Right atrium auricular region (tissue), 2 donors: ENCODE results near the gene HRC. TPM values are rescaled to one million over a fixed set of nuclear protein-coding genes. Genes with fewer than 3 reads are reported as not detected.

Experiments used
- DNase-seq: peaks from one replicate; pipeline ENCODE4 v3.0.0-alpha.2; 2019; ENCODE audit warnings: low spot score
- H3K27ac ChIP-seq, 2 donors: fragments of 200-600 bp; sonication (generic); 1 replicate in 1 of 2; 2 replicates in 1 of 2; pipeline ENCODE4 v1.5.1; 2016 to 2019
- H3K27me3 ChIP-seq, 2 donors: fragments of 200-600 bp; sonication (generic); one replicate each; pipeline versions ENCODE4 v1.5.1 to v1.6.0; 2017 to 2019
- H3K36me3 ChIP-seq: fragments of 200-600 bp; sonication (generic); one replicate; pipeline ENCODE4 v1.5.1; 2016
- H3K4me1 ChIP-seq, 2 donors: fragments of 200-600 bp; sonication (generic); one replicate each; pipeline versions ENCODE4 v1.5.1 to v1.6.0; 2017 to 2019
- H3K4me3 ChIP-seq, 2 donors: fragments of 200-600 bp; sonication (generic); 1 replicate in 1 of 2; 2 replicates in 1 of 2; pipeline ENCODE4 v1.5.1; 2017 to 2019; ENCODE audit warnings: mild to moderate bottlenecking in 1 of 2, moderate library complexity in 1 of 2
- H3K9me3 ChIP-seq, 2 donors: fragments of 200-600 bp; sonication (generic); one replicate each; pipeline ENCODE4 v1.5.1; 2019
- total RNA-seq, 2 donors: library from RNA; depleted of rRNA; stranded (reverse); fragments of >200 nt; gene quantifications; one replicate each; pipeline ENCODE4 v1.1.0, GENCODE V29; 2016
- TF ChIP-seq, protein P1 (sequence below), 2 donors: fragments of 200-600 bp; sonication (generic); IDR thresholded peaks; one replicate each; pipeline ENCODE4 v1.5.1; 2019; ENCODE audit warnings: antibody characterized with exemption in 2 of 2

Gene HRC
- total RNA-seq, 2 donors from 2014 or later = 558 to 1,164 TPM

DNA sequence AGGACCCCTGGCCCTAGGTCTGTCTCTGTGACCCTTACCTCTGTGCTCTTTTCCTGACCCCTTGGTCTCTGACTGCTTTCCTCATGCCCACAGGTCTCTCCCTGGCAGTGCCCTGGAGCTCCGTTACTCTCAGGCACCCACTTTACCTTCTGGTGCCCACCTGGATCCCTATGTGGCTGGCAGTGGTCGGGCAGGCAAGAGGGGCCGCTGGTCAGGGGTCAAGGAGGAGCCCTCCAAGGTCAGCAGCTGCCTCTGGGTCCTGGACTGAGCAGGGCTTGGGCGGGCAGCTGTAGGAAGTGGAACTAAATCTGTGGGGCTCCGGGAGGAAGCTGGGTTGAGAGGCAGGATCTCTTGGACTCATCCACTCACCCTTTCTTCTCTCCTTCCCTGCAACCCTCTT, 19.5 kb downstream of the HRC start:
- H3K4me3 ChIP-seq = no peak overlapping the region
- peak overlapping the region; percentile 38 to 47 for H3K27ac ChIP-seq
- DNase-seq = no peak
- no peaks in the 10 kb centered on the region for H3K36me3 ChIP-seq
- TF ChIP-seq, protein P1, sequence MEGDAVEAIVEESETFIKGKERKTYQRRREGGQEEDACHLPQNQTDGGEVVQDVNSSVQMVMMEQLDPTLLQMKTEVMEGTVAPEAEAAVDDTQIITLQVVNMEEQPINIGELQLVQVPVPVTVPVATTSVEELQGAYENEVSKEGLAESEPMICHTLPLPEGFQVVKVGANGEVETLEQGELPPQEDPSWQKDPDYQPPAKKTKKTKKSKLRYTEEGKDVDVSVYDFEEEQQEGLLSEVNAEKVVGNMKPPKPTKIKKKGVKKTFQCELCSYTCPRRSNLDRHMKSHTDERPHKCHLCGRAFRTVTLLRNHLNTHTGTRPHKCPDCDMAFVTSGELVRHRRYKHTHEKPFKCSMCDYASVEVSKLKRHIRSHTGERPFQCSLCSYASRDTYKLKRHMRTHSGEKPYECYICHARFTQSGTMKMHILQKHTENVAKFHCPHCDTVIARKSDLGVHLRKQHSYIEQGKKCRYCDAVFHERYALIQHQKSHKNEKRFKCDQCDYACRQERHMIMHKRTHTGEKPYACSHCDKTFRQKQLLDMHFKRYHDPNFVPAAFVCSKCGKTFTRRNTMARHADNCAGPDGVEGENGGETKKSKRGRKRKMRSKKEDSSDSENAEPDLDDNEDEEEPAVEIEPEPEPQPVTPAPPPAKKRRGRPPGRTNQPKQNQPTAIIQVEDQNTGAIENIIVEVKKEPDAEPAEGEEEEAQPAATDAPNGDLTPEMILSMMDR (IDR thresholded peaks at IDR 0.05) = no peak
- H3K27me3 ChIP-seq = no peaks in the 10 kb centered on the region
- peaks cover 0 to 19% of the 10 kb centered on the region in 2 donors for H3K4me1 ChIP-seq
- no peaks in the 10 kb centered on the region for H3K9me3 ChIP-seq

DNA sequence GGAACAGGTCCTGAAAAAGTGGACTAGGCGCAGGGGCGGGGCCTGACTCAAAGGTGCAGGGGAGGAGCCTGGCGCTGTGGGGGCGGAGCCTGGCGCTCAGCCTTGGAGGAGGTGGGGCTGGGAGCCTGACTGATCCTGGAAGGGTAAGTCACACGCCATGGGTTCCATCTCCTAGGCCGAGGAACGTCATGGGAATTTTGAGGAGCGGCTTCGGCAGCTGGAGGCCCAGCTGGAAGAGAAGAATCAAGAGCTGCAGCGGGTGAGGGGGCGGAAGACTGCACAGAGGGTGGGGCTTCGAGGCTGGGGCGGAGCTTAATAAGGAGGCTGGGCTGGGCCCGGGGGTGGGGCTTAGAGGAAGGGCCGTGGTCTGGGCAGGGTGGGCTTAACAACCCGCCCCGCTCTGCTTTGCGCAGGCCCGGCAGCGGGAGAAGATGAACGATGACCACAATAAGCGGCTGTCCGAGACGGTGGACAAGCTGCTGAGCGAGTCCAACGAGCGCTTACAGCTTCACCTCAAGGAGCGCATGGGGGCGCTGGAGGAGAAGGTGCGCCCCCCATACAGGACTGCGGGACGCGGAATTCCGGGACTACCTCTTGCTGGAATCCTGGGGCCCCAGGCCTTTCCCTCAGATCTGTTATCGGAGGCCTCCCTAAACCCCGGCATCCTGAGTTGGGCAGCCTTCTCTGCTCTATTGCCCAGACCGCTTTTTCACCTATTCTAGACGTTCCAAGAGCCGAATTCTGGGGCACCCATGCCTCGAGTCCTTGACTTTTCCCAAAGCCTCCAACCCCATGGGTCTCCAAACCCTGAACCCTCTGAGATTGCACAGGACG, 21.4 kb downstream of the HRC start:
- no peaks in the 10 kb centered on the region for H3K9me3 ChIP-seq
- H3K27me3 ChIP-seq = no peaks in the 10 kb centered on the region
- TF ChIP-seq, protein P1 (IDR thresholded peaks at IDR 0.05) = no peak
- H3K27ac ChIP-seq = peak overlapping the region; percentile 31 to 52
- H3K36me3 ChIP-seq = no peaks in the 10 kb centered on the region
- peak overlapping the region; percentile 29 to 44 for H3K4me3 ChIP-seq
- no peak for DNase-seq
- peaks cover 0 to 19% of the 10 kb centered on the region in 2 donors for H3K4me1 ChIP-seq

DNA sequence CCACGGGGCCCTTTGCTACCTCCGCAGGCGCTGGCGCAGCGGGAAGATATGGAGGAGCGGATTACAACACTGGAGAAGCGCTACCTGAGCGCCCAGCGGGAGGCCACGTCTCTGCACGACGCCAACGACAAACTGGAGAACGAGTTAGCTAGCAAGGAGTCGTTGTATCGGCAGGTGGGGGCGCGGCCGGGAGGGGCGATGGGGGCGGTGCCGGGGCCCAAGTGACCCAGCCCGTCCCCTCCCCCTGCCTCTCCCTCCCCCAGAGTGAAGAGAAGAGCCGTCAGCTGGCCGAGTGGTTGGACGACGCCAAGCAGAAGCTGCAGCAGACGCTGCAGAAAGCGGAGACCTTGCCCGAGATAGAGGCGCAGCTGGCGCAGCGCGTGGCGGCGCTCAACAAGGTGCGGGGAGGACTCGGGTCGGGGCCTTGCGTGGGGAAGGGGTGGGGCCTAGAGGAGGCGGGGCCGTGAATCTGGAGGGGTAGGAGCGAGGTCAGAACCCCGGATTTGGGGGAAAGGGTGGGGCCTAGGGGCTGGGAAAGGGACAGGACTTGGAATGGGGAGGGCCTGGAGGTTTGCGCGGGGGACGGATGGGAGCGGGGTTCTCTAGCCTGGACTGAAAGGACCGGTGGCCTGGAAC, 22.1 kb downstream of the HRC start:
- H3K27me3 ChIP-seq = no peaks in the 10 kb centered on the region
- H3K9me3 ChIP-seq = no peaks in the 10 kb centered on the region
- peak overlapping the region; percentile 29 to 44 for H3K4me3 ChIP-seq
- no peaks in the 10 kb centered on the region for H3K36me3 ChIP-seq
- DNase-seq = no peak
- H3K27ac ChIP-seq = peak overlapping the region; percentile 31 to 52
- peaks cover 0 to 25% of the 10 kb centered on the region in 2 donors for H3K4me1 ChIP-seq
- TF ChIP-seq, protein P1 (IDR thresholded peaks at IDR 0.05) = no peak

DNA sequence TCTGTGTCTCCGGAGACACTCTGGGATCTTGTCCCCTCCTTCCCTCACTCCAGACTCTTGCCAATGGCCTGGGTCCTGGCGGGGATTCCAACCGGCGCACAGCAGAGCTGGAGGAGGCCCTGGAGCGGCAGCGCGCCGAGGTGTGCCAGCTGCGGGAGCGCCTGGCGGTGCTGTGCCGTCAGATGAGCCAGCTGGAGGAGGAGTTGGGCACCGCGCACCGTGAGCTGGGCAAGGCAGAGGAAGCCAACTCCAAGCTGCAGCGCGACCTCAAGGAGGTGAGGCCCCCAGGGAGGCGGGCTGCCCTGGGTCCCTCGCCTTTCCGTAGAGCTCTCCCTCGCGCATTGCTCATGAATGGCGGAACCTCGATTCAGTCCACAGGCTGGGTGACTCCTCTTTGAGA, 24.9 kb downstream of the HRC start:
- Histone ChIP-seq H3K36me3 (no peaks in the 10 kb centered on the region), H3K4me1 (peaks cover 0 to 28% of the 10 kb centered on the region in 2 donors), H3K9me3 (no peaks in the 10 kb centered on the region), H3K4me3 (no peak overlapping the region), H3K27me3 (no peaks in the 10 kb centered on the region), H3K27ac (no peak overlapping the region)
- TF ChIP-seq, protein P1 (IDR thresholded peaks at IDR 0.05) = no peak
- DNase-seq = no peak

DNA sequence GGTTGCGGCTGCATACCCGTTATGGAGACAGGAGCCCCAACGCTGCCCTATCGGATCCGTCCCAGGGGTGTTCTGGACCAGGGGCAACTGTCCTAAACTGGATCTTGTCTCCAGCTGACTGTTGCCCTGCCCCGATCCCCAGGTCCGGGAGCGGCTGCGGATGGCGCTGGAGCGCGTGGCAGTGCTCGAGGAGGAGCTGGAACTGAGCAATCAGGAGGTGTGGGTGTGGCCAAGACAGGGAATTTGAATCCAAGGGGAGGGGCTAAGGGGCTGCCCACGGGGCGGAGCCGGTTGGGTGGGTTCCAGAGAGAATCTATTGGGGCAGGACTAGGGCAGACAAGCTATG, 26.0 kb downstream of the HRC start:
- no peaks in the 10 kb centered on the region for H3K9me3 ChIP-seq
- H3K27me3 ChIP-seq = no peaks in the 10 kb centered on the region
- no peak for DNase-seq
- no peak overlapping the region for H3K27ac ChIP-seq
- TF ChIP-seq, protein P1 (IDR thresholded peaks at IDR 0.05) = no peak
- H3K4me3 ChIP-seq = no peak overlapping the region
- peaks cover 0 to 31% of the 10 kb centered on the region in 2 donors for H3K4me1 ChIP-seq
- H3K36me3 ChIP-seq = no peaks in the 10 kb centered on the region
